SK-N-SH treated with all-trans-retinoic acid at 6 μM for 48 hours (cell line): ENCODE results near the gene LGALS3BP.

Source experiments
- ATAC-seq: fragments of 200-7000 bp; cut with Tn5 transposase; 3 replicates; pipeline ENCODE4 v1.9.1; 2020; ENCODE audit warnings: mild to moderate bottlenecking, moderate library complexity
- ARNTL ChIP-seq: fragments of 450-650 bp; formaldehyde crosslinking; IDR thresholded peaks from 2 replicates; pipeline ENCODE4 v1.5.0; 2020; ENCODE audit warnings: low read depth, mild to moderate bottlenecking, moderate library complexity, borderline replicate concordance
- BACH2 ChIP-seq: fragments of 250-450 bp; sonication (Bioruptor Pico); IDR thresholded peaks from 2 replicates; pipeline ENCODE4 v1.9.0; 2021; ENCODE audit warnings: mild to moderate bottlenecking, borderline replicate concordance
- CREB5 ChIP-seq: fragments of 250-450 bp; sonication (Bioruptor Pico); IDR thresholded peaks from 2 replicates; pipeline ENCODE4 v1.5.1; 2020; ENCODE audit warnings: low read depth, mild to moderate bottlenecking, moderate library complexity
- CSDC2 ChIP-seq: fragments of 250-450 bp; sonication (Bioruptor Pico); IDR thresholded peaks from 2 replicates; pipeline ENCODE4 v1.5.0; 2020; ENCODE audit warnings: mild to moderate bottlenecking, moderate library complexity
- CSRNP3 ChIP-seq: fragments of 250-450 bp; sonication (Bioruptor Pico); IDR thresholded peaks from 2 replicates; pipeline ENCODE4 v1.5.1; 2021; ENCODE audit warnings: mild to moderate bottlenecking, moderate library complexity
- GLIS3 ChIP-seq: fragments of 250-450 bp; sonication (Bioruptor Pico); IDR thresholded peaks from 2 replicates; pipeline ENCODE4 v1.5.0; 2020; ENCODE audit warnings: mild to moderate bottlenecking, moderate library complexity
- OSR1 ChIP-seq: fragments of 250-450 bp; sonication (Bioruptor Pico); IDR thresholded peaks from 2 replicates; pipeline ENCODE4 v1.8.0; 2022; ENCODE audit warnings: moderate library complexity, mild to moderate bottlenecking, inconsistent platforms
- POU6F1 ChIP-seq: fragments of 250-450 bp; sonication (Bioruptor Pico); IDR thresholded peaks from 2 replicates; pipeline ENCODE4 v1.8.0; 2021; ENCODE audit warnings: low read depth, mild to moderate bottlenecking, moderate library complexity, borderline replicate concordance
- RARB ChIP-seq: fragments of 250-450 bp; sonication (Bioruptor Pico); IDR thresholded peaks from 2 replicates; pipeline ENCODE4 v1.8.0; 2021; ENCODE audit warnings: mild to moderate bottlenecking, moderate library complexity
- SNAI2 ChIP-seq: fragments of 250-450 bp; sonication (Bioruptor Pico); IDR thresholded peaks from 2 replicates; pipeline ENCODE4 v1.5.0; 2020; ENCODE audit warnings: mild to moderate bottlenecking, moderate library complexity
- TCF4 ChIP-seq: fragments of 250-450 bp; sonication (Bioruptor Pico); IDR thresholded peaks from 2 replicates; pipeline ENCODE4 v1.8.0; 2021; ENCODE audit warnings: mild to moderate bottlenecking, moderate library complexity, borderline replicate concordance
- TOX ChIP-seq: fragments of 250-450 bp; sonication (Bioruptor Pico); IDR thresholded peaks from 2 replicates; pipeline ENCODE4 v1.8.0; 2021; ENCODE audit warnings: mild to moderate bottlenecking, moderate library complexity, borderline replicate concordance
- TSHZ2 ChIP-seq: fragments of 250-450 bp; sonication (Bioruptor Pico); IDR thresholded peaks from 2 replicates; pipeline ENCODE4 v1.5.0; 2020; ENCODE audit warnings: mild to moderate bottlenecking, moderate library complexity
- ZC3H10 ChIP-seq: fragments of 250-450 bp; sonication (Bioruptor Pico); IDR thresholded peaks from 2 replicates; pipeline ENCODE4 v1.5.1; 2021; ENCODE audit warnings: mild to moderate bottlenecking, moderate library complexity
- ZFP3 ChIP-seq: fragments of 250-450 bp; sonication (Bioruptor Pico); IDR thresholded peaks from 2 replicates; pipeline ENCODE4 v1.5.0; 2020; ENCODE audit warnings: mild to moderate bottlenecking, moderate library complexity
- ZFP30 ChIP-seq: fragments of 450-650 bp; formaldehyde crosslinking; IDR thresholded peaks from 2 replicates; pipeline ENCODE4 v1.5.0; 2022; ENCODE audit warnings: mild to moderate bottlenecking, moderate library complexity
- ZNF565 ChIP-seq: fragments of 450-650 bp; formaldehyde crosslinking; conservative IDR thresholded peaks from 2 replicates; pipeline ENCODE4 v1.5.0; 2020; ENCODE audit warnings: low read depth, mild to moderate bottlenecking, moderate library complexity
- ZNF70 ChIP-seq: fragments of 450-650 bp; formaldehyde crosslinking; IDR thresholded peaks from 2 replicates; pipeline ENCODE4 v1.5.0; 2020; ENCODE audit warnings: mild to moderate bottlenecking, moderate library complexity
- ZNF8 ChIP-seq: fragments of 450-650 bp; formaldehyde crosslinking; IDR thresholded peaks from 2 replicates; pipeline ENCODE4 v1.5.0; 2020; ENCODE audit warnings: mild to moderate bottlenecking, moderate library complexity

The LGALS3BP gene

GRCh38 chr17:79006794-79007503, 27.2 kb upstream of the LGALS3BP start (continued):
- TF ChIP-seq ARNTL (CRISPR knock-in tag) (no peak), GLIS3 (CRISPR knock-in tag) (no peak), OSR1 (CRISPR knock-in tag) (no peak), ZFP3 (CRISPR knock-in tag) (no peak), TSHZ2 (CRISPR knock-in tag) (no peak), TOX (CRISPR knock-in tag) (no peak), RARB (CRISPR knock-in tag) (no peak)

GRCh38 chr17:79006046-79006445, 26.3 kb upstream of the LGALS3BP start:
- no peak for ATAC-seq
- TF ChIP-seq ZC3H10 (CRISPR knock-in tag) (no peak), ZNF8 (CRISPR knock-in tag) (no peak), TOX (CRISPR knock-in tag) (no peak), ZFP30 (no peak), POU6F1 (CRISPR knock-in tag) (no peak), GLIS3 (CRISPR knock-in tag) (no peak), ZFP3 (CRISPR knock-in tag) (no peak), ZNF70 (CRISPR knock-in tag) (no peak), TSHZ2 (CRISPR knock-in tag) (no peak), BACH2 (CRISPR knock-in tag) (no peak), CSDC2 (CRISPR knock-in tag) (no peak), CSRNP3 (CRISPR knock-in tag) (no peak), ZNF565 (no peak), TCF4 (CRISPR knock-in tag) (no peak), CREB5 (no peak), ARNTL (CRISPR knock-in tag) (no peak), RARB (CRISPR knock-in tag) (no peak), SNAI2 (no peak)
